Ectodermal cell (in vitro differentiated cells): ENCODE results near the gene EIF4A2.
"Not testable (repeated sequence)": the region's sequence is repeated elsewhere in the genome, so short reads cannot be mapped to it uniquely, and the experiment has no call there.

Experiments used
- H3K27ac ChIP-seq: 2 replicates; pipeline ENCODE4 v1.7.0; 2013; ENCODE audit warnings: mild to moderate bottlenecking, low read depth, low read length; ENCODE audit not compliant: insufficient read depth, poor library complexity, severe bottlenecking
- H3K27me3 ChIP-seq: 2 replicates; pipeline ENCODE4 v1.7.0; 2013; ENCODE audit warnings: mild to moderate bottlenecking, low read length; ENCODE audit not compliant: insufficient read depth, control insufficient read depth, poor library complexity, severe bottlenecking
- H3K36me3 ChIP-seq: one replicate; pipeline ENCODE4 v1.7.0; 2013; ENCODE audit warnings: low read length; ENCODE audit not compliant: control insufficient read depth, insufficient read depth
- H3K4me1 ChIP-seq: one replicate; pipeline ENCODE4 v1.7.0; 2013; ENCODE audit warnings: low read length; ENCODE audit not compliant: control insufficient read depth, insufficient read depth
- H3K4me3 ChIP-seq: 2 replicates; pipeline ENCODE4 v1.7.0; 2013; ENCODE audit warnings: low read depth, low read length, control low read depth; ENCODE audit not compliant: insufficient read depth
- H3K9me3 ChIP-seq: 2 replicates; pipeline ENCODE4 v1.7.0; 2013; ENCODE audit warnings: mild to moderate bottlenecking, low read length, moderate library complexity; ENCODE audit not compliant: control insufficient read depth
- WGBS, 2 experiments: methylation state at CpG; one replicate each; pipeline ENCODE4 v1.1.7; 2013; ENCODE audit warnings: missing lambda C conversion rate in 2 of 2; 5-methylcytosine and 5-hydroxymethylcytosine counted together

EIF4A2 gene

DNA sequence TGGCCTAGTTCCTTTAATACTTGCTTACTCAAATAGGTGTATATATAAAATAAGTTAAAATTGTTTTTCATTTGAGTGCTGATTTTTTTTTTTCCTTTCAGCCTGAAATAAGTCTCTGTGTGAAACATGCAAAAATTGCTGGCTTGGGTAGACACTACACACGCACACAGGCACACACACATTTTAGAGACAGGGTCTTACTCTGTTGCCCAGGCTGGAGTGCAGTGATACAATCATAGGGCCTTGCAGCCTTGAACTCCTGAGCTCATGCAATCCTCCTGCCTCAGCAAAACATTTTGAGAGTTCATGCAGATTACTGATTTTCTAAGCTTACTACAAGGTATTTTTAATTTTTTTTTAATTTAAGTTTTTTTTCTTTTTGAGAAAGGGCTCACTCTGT lies 35.6 kb downstream of the EIF4A2 start:
- Histone ChIP-seq H3K4me3 (no peak overlapping the region), H3K36me3 (no peaks in the 10 kb centered on the region), H3K27ac (no peak overlapping the region), H3K4me1 (peaks cover under 1% of the 10 kb centered on the region), H3K27me3 (peaks cover 2% of the 10 kb centered on the region), H3K9me3 (no peaks in the 10 kb centered on the region)
- WGBS, 2 experiments: 95% methylated on average over 1 of the region's 1 CpG

DNA sequence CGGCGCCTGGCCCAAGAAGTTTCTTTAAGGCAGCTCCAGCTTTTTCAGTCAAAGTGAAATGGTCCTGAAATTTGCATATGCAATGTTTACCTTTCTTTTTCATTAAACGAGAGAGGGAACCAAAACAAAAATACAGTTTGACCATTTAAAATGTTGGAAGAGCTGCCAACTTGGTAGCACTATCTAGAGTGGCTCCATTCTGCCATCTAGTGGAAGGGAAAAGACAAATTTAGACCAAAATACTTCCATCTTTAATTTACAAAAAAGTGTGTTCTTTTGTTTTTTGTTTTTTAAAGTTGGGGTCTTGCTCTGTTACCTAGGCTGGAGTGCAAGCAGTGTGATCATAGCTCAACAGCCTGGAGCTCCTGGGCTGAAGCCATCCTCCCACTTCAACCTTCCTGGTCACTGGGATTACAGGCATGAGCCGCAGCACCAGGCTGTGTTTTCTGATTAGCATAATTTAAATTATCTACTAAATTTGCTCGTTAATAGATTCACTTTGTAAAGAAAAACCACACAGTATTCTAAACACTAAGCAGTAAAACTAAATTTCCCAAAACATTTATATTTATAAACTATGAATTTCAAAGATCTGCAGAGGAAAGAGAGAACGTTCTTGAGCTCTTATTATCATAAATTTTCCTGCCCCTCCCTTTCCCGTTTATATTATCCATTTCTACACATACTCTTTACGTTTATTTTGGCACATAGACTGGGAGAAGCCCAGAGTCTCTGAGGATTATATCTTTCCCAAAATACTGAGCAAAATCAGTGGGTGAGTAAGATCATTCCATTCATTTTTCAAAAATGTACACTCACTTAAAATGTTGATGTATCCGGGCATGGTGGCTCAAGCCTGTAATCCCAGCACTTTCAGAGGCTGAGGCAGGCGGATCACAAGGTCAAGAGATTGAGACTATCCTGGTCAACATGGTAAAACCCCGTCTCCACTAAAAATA lies 38.3 kb downstream of the EIF4A2 start:
- H3K27me3 ChIP-seq: peaks cover 30% of the 10 kb centered on the region
- H3K4me3 ChIP-seq: no peak overlapping the region
- H3K27ac ChIP-seq: no peak overlapping the region
- 61 to 62% methylated on average over 9 to 11 of the region's 11 CpGs for WGBS, 2 experiments
- peaks cover 19% of the 10 kb centered on the region for H3K4me1 ChIP-seq
- no peaks in the 10 kb centered on the region for H3K9me3 ChIP-seq
- no peaks in the 10 kb centered on the region for H3K36me3 ChIP-seq

DNA sequence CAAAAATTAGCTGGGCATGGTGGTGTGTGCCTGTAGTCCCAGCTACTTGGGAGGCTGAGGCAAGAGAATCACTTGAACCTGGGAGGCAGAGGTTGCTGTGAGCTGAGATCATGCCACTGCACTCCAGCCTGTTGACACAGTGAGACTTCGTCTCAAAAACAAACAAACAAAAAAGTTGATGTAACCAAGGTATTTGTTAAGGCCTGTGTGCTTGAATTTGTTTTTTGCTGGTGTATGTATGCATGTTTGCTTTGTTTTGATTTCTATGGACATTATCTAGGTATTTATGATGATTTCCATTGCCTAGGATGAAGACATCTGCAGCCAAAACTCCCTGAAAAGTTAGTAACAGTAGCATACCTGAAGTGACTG lies 39.0 kb downstream of the EIF4A2 start:
- H3K9me3 ChIP-seq, H3K36me3 ChIP-seq, H3K27ac ChIP-seq, H3K4me3 ChIP-seq: not testable (repeated sequence)
- peaks cover 36% of the 10 kb centered on the region for H3K27me3 ChIP-seq
- WGBS, 2 experiments: 94% methylated on average over 1 of the region's 1 CpG
- H3K4me1 ChIP-seq: peaks cover 19% of the 10 kb centered on the region

DNA sequence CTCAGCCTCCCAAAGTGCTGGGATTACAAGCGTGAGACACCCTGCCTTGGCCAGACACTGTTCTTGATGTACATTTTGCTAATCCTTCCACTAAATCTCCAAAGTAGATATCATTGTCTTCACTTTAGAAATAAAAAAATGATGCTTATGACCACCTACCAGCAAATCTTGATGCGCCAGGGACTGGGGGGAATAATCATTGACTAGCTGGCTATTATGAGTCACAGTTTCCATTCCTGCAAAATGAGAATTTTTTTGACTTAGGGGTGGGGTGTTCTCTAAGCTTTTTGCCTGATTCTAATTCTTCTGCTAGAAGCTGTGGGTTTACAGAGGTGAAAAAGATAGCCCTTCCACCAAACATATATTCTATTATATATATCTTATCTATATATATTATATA lies 40.0 kb downstream of the EIF4A2 start:
- Histone ChIP-seq H3K36me3 (no peaks in the 10 kb centered on the region), H3K4me3 (no peak overlapping the region), H3K4me1 (peaks cover 19% of the 10 kb centered on the region), H3K27ac (no peak overlapping the region), H3K27me3 (peaks cover 46% of the 10 kb centered on the region), H3K9me3 (no peaks in the 10 kb centered on the region)
- WGBS, 2 experiments: 91 to 98% methylated on average over 2 of the region's 2 CpGs

DNA sequence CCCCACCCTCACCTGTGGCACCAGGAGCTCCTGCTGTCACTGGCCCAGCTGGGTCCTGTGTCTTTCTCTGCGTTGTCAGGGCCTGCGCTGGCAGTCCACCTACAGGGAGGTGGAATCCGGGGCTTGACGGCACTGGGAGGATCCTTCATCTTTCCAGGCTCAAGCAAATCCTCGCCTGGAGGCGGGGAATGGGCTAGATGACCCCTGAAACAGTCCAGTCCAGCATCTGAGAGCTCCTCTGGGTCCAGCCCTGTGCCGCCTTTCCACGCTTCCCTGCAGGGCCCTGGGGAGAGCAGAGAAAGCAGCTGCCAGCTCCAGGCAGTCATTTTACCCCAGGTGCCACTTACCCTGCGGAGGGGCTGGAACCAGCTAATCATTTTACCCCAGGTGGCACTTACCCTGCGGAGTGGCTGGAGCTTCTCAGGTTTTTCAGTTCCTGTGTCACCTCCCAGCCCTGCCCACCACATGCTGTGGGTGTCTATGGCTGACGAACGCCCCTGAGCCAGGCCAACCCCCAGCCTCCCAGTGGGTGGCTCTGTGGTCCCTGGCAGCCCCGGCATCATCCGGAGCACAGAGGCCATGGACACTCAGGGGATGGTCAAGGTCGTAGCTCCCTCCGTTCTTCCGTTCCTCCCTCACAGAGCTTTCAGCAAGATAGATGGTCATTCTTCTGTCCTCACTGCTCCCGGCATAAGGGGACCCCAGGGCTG lies 41.2 kb downstream of the EIF4A2 start:
- Histone ChIP-seq H3K27ac (no peak overlapping the region), H3K36me3 (no peaks in the 10 kb centered on the region), H3K9me3 (no peaks in the 10 kb centered on the region), H3K4me1 (peaks cover 22% of the 10 kb centered on the region), H3K4me3 (peak overlapping the region; percentile 29), H3K27me3 (peaks cover 58% of the 10 kb centered on the region)
- 24 to 26% methylated on average over 18 of the region's 18 CpGs for WGBS, 2 experiments

DNA sequence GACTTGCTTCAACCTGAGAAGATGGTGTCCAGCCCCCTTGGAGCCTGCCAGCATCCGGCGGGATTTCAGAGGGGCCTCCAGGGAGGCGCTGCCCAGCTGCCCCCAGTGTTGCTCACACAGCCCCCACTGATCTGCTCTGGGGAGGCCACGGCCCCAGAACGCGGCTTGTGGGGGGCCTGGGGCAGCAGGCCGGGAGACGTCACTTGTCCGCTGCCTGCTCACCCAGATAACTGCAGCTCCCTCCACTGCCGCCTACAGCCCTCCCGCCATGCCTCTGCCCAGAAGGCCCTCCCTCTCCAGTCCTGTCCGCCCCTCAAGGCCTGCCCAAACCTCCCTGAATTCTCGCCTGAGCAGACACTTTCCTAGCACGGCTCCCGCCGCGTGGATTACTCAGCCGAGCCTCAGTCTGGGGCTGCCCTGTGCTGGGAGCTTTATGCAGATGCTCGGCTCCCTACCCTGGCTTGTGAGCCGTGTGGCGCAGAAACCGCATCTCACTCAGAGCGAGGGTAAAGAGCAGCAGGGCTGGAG lies 42.0 kb downstream of the EIF4A2 start:
- Histone ChIP-seq H3K36me3 (no peaks in the 10 kb centered on the region), H3K4me1 (peaks cover 22% of the 10 kb centered on the region), H3K27me3 (peaks cover 66% of the 10 kb centered on the region), H3K4me3 (peak overlapping the region; percentile 29), H3K9me3 (no peaks in the 10 kb centered on the region), H3K27ac (no peak overlapping the region)
- 6% methylated on average over 23 of the region's 23 CpGs for WGBS, 2 experiments

DNA sequence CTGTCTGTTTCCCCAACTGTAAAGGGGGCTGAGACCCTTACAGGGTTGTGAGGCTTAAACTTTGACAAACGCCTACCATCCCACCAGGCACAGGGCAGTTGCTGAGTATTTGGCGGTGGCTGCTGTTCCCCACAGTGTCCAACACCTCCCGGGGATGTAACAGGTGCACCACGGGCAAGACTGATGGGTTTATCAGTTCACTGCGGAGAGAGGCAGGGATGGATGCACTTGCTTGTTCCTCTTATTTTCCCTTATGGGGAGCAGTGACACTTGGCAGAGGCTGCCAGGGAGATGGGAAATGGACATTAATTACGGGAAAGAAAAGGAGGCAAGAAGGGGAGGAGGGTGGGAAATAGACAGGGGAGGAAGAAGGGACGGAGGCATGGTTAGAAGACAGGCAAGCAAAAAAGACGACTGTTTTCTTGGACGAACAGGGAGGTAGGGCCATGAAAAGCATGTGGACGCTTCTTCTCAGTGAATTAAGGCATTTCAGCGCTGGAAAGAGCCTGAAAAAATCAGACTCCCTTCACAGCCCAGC lies 42.6 kb downstream of the EIF4A2 start:
- H3K27ac ChIP-seq: no peak overlapping the region
- H3K27me3 ChIP-seq: peaks cover 72% of the 10 kb centered on the region
- WGBS, 2 experiments: 27 to 34% methylated on average over 11 of the region's 11 CpGs
- peaks cover 22% of the 10 kb centered on the region for H3K4me1 ChIP-seq
- H3K36me3 ChIP-seq: no peaks in the 10 kb centered on the region
- no peaks in the 10 kb centered on the region for H3K9me3 ChIP-seq
- H3K4me3 ChIP-seq: peak overlapping the region; percentile 29

DNA sequence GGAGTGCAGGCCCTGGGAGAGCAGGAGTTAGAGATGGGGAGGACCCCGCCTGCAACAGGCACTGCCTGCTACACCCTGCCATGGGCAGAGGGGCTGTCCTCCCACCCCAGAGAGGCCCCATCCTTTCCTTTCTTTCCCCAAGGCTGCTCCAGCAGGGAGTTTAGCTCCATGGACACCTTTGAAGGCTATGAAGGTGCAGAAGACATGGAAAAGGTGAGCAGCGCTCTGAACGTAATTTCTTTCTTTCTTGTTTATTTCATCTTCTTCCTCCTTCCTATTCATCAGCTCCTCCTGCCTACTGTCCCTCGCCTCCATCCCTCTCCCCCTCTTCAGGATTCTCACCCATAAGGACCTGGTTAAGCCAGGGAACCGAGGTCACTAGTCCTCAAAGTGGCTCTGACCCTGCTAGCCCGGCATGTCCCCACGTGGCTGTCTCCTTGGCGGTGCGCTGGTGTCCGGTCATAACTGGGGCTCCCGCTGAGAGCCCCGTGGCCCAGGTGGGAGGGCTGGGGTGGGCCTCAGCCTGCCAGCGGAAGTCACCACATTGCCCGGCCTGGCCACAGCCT lies 43.1 kb downstream of the EIF4A2 start:
- Histone ChIP-seq H3K9me3 (no peaks in the 10 kb centered on the region), H3K36me3 (no peaks in the 10 kb centered on the region), H3K4me3 (peak overlapping the region; percentile 58), H3K27ac (no peak overlapping the region), H3K4me1 (peaks cover 22% of the 10 kb centered on the region), H3K27me3 (peaks cover 77% of the 10 kb centered on the region)
- WGBS, 2 experiments: 8 to 12% methylated on average over 14 of the region's 14 CpGs

DNA sequence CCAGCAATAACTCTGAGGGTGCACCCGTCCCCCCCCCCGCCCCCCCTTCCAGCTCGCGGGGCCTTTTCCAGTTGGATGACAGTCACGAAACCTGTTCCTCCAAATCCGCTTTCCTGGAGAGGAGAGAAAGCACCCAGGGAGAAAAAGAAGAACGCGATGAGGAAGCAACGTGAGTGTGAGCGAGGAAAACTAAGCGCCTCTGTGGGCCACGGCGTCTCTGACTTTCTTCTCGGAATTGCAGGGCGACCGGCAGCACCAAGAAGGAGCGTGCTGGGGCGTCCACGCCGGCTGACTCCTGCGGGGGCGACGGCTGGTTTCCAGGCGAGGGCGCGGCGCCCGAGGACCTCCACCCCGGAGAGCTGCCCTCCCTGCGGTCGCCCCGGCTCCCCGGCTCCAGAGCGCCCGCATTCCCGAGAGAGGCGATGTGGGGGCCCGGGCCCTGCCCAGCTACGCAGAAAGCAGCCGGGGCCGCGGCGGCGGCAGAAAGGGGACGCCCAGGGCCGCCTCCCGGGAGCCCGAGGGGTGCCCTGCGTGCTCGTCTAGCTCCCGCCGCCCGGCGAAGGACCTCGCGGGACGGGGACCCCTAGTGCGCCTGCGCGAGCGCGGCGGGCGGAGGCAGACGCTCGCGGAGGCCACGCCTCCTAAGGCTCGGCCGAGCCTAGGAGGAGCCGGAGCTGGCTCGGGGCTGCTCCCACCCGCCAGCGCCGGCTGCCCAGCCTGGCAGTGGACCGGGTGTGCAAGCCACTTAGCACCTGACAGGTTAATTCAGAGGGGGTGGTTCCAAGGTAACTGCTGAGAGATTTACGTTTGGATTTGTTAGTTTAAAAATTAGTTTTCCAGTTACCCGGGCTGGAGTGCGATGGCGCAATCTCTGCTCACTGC lies 43.8 kb downstream of the EIF4A2 start:
- H3K36me3 ChIP-seq: no peaks in the 10 kb centered on the region
- peaks cover 85% of the 10 kb centered on the region for H3K27me3 ChIP-seq
- WGBS, 2 experiments: 2 to 3% methylated on average over 80 of the region's 80 CpGs
- no peaks in the 10 kb centered on the region for H3K9me3 ChIP-seq
- H3K4me1 ChIP-seq: peaks cover 22% of the 10 kb centered on the region
- peak overlapping the region; percentile 58 for H3K4me3 ChIP-seq
- H3K27ac ChIP-seq: no peak overlapping the region
